GM18526 (cell line): ENCODE measurements around the gene RYR2.

ENCODE experiments used
- POLR2A ChIP-seq: IDR thresholded peaks from 3 replicates; pipeline ENCODE4 v1.6.1; 2011; ENCODE audit not compliant: insufficient read length; ENCODE audit errors: extremely low read depth

Gene RYR2

DNA sequence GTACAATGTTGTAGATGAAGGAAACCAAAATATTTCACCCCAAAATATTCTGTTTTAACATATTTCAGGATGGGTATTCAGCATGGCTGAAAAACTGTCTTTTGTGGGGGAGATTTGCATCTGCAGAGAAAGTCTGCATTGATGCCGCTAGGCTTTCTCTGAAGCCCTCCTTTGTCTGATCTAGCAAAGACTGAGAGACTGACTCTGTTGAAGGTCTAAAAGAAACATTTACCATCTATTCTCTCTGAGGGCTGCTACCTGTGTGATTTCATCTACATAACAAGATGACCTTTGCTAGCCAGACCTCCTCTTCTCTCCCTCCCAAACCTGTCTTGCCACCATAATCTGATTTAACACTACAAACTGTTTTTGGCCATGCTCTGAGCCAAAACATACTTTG is 25.4 kb upstream of the RYR2 start:
- no peak for TF ChIP-seq POLR2A

DNA sequence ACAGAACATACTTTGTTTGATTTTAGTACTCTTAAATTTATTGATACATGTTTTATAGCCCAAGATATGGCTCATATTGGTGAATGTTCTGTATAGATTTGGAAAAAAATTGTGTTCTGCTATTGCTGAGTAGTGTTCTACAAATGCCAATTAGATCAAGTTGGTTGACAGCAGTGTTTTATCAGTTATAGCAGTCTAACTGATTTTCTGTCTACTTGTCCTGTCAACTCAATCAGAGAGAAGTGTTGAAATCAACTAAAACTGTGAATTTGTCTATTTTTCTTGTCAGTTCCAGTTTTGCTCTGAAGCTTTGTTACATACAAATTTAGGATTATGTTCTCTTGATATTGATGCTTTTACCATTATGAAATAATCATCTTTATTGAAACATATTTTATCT is 23.1 kb upstream of the RYR2 start:
- TF ChIP-seq POLR2A, result no peak

DNA sequence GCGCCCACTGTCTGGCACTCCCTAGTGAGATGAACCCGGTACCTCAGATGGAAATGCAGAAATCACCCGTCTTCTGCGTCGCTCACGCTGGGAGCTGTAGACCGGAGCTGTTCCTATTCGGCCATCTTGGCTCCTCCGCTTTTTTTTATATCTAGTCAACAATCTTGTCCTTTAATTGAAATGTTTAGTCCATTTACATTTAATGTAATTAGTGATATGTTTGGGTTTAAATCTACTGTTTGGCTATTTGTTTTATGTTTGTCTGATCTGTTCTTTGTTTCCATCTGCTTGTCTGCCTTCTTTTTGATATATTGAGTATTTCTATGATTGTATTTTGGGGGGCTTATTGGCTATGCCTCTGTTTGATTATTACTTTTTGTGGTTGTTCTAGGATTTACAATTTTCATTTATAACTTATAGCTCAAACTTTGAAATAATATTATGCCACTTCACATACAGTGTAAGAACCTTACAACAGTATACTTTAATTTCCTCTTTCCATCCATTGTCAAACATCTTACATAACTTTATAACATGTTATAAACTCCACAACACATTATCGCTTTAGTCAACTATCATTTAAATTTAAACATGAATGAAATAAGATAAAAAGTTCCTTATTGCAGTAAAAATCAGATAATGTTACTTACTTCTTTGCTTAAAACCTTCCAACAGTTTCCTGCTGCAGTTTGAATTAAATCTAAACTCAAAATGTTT is 16.5 kb upstream of the RYR2 start:
- no peak for TF ChIP-seq POLR2A

DNA sequence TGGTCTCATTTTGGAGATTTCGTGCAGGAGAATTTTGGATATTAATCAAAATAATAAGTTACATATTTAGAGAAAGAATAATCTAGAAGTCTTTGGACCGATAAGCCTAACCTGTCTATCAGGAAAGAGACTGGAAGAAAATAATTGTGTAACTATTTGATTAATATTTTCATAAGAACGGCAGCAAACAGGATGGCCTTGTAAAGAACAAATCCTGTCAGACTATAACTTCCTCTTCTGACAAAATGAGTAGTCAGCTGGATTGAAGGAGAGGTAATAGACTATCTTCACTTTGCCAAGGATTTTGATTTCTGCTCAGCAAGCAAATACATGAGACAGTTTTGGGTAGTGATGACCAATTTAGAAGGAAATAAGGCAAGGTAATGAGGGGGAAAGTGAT is 12.7 kb upstream of the RYR2 start:
- TF ChIP-seq POLR2A, result no peak

DNA sequence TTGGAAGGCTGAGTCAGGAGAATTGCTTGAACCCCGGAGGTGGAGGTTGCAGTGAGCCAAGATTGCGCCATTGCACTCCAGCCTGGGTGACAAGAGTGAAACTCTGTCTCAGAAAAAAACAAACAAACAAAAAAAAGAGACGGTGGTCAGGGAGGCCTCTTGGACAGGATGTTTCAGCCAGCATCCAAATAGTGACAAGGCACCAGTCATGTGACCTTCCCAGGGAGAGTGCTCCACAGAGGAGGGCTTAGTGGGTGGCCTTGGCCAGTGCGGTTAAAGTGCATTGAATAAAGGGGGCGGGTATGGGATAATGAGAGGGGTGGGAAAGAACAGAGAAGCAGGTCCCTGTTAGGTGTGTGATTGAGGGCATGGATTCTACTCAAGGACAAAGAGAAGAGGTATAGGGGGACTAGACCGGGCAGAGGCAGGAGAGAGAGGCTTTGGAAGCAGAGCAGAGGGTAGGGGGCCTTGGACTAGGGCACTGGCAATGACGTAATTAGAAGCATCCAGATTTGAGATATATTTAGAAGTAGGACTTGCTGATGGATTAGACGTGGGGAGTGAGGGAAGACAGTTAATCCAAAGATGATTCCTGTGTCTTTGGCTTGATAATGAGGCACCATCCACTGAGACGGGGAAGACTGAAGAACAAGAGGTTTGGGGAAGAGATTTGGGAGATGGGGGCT is 12.0 kb upstream of the RYR2 start:
- TF ChIP-seq POLR2A, result no peak

DNA sequence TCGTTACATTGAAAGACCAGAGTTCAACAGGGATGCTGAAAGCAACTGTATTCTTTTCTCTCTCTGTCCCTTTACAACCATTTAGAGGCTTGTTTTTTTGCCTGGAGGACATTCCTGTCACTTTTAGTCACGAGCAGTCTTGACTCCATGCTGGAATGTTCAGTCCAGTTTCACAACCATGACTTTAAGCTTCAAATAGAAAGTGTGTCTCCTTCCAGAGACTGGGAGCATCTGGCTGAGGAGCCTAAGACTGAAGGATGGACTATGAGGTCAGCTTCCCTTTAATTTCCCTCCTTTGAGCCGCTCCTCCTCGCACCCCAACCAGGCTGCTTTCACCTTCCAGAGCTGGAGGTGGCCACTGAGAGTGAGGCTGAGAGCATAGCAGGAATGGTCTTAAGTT is 10.5 kb upstream of the RYR2 start:
- TF ChIP-seq POLR2A, result no peak

DNA sequence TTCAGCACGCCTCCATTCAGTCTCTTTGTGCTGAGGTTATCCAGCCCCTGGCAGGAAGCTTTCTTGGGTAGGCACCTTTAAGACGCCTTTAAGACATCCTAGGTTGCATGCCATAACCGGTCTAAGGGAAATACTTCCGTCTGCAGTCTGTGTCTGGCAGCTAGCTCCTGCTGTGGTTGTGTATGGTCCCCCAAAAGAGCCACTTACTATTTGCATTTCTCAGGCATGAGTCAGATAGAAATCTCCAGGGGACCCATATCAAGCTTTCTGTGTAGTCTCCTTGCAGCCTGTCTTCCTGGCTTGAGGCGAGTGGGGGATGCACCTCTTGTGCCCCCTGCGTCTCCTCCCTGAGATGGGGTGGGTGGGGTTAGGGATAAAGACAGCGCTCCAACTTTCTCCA is 10.0 kb upstream of the RYR2 start:
- TF ChIP-seq POLR2A, result no peak

DNA sequence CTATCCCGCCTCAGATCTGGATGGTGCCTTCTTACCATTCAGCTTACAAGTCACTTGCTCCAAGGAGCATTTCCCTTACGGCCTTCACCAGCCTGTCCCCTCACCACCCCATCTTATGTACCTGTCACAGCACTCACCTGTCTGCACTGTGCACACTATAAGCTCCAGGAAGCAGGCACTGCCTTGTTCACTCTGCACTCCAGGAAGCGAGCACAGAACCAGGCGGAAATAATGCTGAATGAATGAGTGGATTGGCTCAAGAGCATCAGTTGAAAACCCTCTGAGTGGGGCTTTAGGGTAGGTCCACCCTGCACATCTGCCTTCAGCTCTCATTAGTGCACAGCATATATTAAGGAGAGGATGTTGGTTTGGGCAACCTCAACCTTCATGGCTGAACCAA is 8.9 kb upstream of the RYR2 start:
- no peak for TF ChIP-seq POLR2A

DNA sequence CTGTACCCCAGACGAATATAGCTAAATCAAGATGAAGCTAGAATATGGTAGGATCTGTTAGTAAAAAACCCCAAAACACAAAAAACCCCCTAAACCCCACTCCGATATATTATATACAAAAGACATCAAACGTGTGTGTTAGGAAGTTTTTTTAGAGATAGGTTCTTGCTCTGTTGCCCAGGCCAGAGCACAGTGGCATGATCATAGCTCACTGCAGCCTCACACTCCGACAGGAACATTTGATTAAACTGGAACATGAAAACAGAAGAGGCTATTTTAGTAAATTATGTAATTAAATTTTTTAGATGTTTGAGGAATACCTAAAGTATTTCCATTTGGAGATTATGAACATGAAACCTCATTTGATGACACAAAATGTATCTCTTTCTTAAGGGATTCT is 8.2 kb upstream of the RYR2 start:
- no peak for TF ChIP-seq POLR2A

DNA sequence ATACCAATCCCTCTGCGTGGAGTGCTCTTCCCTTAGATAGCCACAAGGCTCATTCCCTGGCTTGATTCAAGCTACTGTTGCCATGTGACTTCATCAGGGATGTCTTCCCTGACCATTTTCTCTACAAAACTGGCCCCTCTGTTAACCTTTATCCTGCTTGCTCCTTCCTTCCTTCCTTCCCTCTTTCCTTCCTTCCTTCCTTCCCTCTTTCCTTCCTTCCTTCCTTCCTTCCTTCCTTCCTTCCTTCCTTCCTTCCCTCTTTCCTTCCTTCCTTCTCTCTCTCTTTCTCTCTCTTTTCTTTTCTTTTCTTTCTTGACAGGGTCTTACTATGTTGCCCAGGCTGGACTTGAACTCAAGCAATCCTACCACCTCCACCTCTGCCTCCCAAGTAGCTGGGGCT is 6.2 kb upstream of the RYR2 start:
- TF ChIP-seq POLR2A, result no peak

DNA sequence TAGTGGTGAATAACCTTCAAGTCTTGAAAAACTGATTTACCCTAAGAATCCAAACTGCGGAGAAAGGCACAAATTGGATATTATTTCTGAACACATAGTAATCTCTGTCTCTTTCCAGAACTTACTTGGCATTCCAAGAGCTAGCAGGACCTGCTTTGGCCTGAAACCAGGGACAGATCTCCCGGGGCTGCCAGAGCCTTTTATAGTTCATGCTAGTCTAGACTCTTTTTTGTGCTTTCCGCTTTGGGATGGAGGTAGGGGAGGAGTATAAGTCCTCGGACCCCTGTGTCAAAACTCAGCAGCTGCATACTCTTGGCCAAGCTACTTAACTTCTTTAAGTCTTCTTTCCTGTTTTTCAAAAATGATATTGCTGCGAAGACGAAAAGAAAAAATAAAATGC is 3.8 kb upstream of the RYR2 start:
- TF ChIP-seq POLR2A, result no peak

DNA sequence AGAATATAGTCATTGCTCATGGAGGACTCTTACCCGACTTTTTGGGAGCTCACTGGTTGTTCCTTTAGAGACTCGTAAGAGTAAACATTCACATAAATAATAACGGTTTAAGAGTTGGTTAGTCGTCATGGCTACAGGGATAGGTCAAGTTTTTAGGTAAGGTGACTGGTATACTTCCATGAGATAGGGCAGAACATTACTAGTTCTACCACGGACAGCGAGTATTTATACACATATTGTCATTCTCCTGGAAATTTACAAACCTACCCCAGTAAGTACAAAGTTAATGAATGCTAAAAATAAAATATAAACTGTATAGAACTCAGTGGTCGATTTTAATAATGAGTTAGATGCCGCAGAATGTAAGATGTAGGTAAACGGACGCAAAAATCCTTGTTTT is 1.2 kb upstream of the RYR2 start:
- no peak for TF ChIP-seq POLR2A

DNA sequence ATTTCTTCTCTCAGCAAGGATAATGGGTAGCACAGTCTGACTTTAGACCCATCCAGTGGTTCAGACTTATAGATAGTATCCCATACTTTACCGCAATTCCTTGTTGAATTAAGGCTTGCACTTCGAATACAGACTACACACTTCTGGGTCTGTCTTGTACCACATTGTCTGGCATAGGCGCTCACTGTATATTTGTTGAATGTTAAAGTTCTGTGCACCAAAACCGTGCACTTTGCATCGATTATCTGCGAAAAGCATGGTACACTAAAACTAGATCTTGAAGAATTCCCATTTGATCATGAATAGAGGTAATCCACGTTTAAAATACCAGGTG is 556 bp upstream of the RYR2 start:
- no peak for TF ChIP-seq POLR2A

DNA sequence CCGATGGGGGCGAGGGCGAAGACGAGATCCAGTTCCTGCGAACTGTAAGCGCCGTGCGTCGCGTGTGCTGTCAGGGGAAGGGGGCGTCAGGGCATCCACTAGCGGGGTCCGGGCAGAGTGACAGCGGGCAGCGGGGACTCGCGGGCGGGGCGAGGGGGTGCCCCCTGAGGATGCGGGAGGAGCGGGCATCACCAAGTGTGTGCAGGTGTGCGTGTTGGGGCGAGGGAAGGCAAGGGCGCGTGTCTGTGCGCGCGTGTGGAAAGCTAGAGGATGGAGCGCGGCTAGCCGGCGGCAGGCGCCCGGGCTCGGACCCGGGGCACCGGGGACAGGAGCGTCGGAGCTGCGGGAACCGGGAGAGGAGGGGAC is 525 bp downstream of the RYR2 start:
- no peak for TF ChIP-seq POLR2A

DNA sequence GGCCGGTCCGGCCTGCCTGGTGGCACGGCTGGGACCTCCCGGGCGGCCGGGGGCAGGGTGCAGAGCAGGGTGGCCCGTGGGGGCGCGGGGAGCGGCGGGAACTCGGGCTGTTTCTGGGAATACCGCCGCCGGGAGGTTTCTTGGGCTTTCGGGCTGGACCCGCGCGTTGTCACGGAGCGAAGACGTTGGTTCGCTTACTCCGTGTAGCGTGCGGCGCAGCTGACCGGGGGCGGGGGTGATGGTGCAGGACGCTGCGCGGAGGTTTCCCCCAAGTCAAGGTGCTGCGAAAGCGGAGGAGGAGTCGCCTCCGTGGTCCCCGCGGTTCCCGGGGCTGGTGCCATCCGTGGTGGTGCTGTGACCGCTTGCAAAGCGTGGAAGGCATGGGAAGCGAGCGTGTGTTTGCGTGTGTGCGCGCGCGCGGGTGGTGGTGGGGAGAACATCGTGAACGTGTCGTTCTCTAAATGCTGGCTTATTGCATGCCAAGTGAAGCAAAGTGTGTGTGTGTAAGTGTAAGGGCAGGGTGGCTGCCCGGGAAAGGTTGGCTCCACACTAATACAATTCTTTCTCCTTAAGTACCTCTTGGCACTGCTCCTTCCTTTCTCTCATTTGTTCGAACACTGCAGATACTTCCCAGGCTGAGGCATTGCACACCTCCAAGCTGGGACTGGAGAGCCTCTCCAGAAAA is 1.1 kb downstream of the RYR2 start:
- no peak for TF ChIP-seq POLR2A

DNA sequence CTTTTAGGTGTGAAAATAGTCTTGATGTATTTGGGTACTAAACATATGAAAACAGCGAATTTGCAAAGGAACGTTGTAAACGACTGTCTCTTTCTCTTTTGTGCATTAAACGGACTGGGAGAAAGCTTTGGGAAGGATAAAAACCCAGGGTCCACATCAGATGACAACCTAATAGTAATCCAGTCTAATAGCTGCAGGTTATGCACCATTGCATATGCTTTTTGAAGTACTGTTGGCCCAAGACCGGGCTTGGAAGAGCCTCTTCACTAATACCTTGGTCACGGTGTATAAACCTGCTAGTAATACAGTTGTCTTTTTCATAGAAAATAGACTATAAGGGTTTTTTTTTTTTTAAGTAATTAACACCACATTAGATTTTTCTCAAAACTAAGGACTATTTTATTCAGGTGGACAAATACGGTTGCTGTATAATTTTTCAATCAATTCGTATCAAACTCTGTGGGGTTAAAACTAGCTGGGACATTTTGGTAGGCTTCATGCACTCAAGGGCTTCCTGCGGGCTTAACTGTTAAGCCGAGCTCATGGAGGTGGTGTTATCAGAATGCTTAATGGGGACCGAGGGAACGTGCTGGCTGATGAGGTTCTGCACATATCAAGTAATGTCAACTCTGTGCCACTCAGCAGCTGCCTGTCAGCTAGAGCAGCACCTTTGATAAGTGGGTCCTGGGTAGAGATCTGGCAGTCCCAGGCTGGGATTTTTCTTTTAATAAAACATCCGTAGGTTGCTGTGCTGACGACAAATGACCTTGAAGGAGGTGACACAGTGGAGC is 2.1 kb downstream of the RYR2 start:
- TF ChIP-seq POLR2A, result no peak
